Activated naive CD4-positive, alpha-beta T cell treated with anti-CD3 and anti-CD28 coated beads, Interleukin-2, amount 10 ng/mL, durations not matched to agents 7 days and 5 days (primary cell): Measurements from ENCODE around the gene SHB.
A peak's percentile ranks its signal among the peaks of the same experiment; 100 is the strongest.

Experiments used
- CTCF ChIA-PET: fragments of 350-600 bp; sonication (Branson Sonifier 250); formaldehyde crosslinking; loops from one replicate; lab custom pipeline; 2021; ENCODE audit warnings: antibody characterized with exemption; lab: Charles Lee
- DNase-seq: peaks from one replicate; pipeline ENCODE4 v3.0.0-alpha.2; 2020
- H3K27ac Mint-ChIP-seq: one replicate; pipeline ENCODE4 v1.8.0; 2021; ENCODE audit warnings: mild to moderate bottlenecking, moderate library complexity, mixed read lengths
- H3K27me3 Mint-ChIP-seq: one replicate; pipeline ENCODE4 v1.8.0; 2021; ENCODE audit warnings: mild to moderate bottlenecking, mixed read lengths
- H3K36me3 Mint-ChIP-seq: one replicate; pipeline ENCODE4 v1.8.0; 2021; ENCODE audit warnings: mixed read lengths
- H3K4me1 Mint-ChIP-seq: one replicate; pipeline ENCODE4 v1.8.0; 2021; ENCODE audit warnings: mixed read lengths
- H3K4me3 Mint-ChIP-seq: one replicate; pipeline ENCODE4 v1.8.0; 2021; ENCODE audit warnings: mild to moderate bottlenecking, moderate library complexity, mixed read lengths
- H3K9me3 Mint-ChIP-seq: one replicate; pipeline ENCODE4 v1.8.0; 2021; ENCODE audit warnings: mixed read lengths

Gene SHB

DNA sequence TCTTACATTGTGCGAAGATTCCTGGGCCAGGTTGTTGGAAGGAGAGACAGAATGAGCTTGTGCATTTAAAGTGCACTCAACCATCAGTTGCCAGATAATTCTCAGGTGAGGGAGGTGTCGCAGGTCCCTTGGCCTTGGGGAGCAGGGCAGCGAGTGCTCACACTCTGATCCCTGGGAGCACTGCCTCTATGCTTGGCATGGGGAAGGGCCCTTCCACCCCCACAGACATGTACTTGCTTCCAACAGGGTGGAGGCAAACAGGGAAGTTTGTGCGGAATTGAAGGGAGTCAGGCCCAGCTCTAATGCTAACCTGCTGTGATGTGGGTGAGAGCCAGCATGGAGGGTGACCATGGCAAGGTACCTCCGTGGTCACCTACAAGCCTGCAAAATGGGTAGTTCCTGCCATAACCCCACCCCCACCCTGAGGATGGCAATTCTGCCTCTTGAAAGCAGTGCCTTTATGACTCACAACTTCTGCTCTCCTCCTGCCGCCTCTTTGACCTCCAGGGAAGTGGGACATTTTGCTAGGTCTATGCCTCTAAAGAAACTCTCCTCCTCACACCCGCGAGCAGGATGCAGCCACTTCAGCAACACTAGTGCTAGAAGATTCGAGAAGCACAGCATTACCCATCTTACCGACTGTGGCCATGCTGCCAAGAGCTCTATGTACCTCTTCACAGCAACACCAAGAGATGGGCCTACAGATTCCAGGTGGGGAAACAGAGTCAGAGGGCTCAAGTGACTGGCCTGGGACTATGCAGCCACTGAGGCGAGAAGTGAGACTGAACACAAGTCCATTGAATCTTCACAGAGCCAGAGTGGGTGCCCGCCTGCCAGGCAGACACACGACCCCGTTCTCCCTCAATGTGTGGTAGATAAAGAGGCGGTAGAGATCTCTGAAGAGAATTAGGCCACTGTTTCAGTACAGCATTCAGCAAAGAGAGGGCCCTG, 143.0 kb downstream of the SHB start:
- Mint-ChIP-seq H3K4me1 (peaks cover 7% of the 10 kb centered on the region), H3K27ac (no peak overlapping the region), H3K36me3 (no peaks in the 10 kb centered on the region), H3K27me3 (peaks cover 4% of the 10 kb centered on the region), H3K9me3 (no peaks in the 10 kb centered on the region), H3K4me3 (no peak overlapping the region)
- DNase-seq, result no peak
- CTCF ChIA-PET, result interaction anchor here (0.8 kb wide), 1 partner anchor 12 kb away, joined by 3 read pairs; no protein-coding TSS in a partner anchor

DNA sequence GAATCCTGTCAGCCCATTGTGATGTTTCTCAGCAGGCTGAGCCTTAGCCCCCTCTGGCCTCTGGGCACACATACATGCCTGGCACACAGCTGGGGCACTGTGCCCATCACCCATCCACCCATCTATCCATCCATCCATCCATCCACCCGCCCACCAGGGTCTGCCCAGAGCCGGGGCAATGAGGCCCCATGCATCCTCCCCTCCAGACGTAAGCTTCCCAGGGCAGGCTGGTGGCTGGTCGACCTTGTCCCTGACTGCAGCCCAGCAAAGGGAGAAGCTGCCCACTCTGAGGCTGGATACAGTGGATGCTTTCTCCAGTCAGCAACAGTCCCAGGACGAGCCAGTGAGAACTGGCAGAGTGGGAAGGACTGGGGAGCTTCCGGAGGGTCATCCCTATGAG, 144.0 kb downstream of the SHB start:
- Mint-ChIP-seq H3K9me3 (no peaks in the 10 kb centered on the region), H3K4me1 (peaks cover 7% of the 10 kb centered on the region), H3K27ac (no peak overlapping the region), H3K27me3 (peaks cover 6% of the 10 kb centered on the region), H3K36me3 (no peaks in the 10 kb centered on the region), H3K4me3 (no peak overlapping the region)
- DNase-seq, result no peak
- CTCF ChIA-PET, result interaction anchor here (2.0 kb wide), 1 partner anchor 11 kb away, joined by 11 read pairs; no protein-coding TSS in a partner anchor

DNA sequence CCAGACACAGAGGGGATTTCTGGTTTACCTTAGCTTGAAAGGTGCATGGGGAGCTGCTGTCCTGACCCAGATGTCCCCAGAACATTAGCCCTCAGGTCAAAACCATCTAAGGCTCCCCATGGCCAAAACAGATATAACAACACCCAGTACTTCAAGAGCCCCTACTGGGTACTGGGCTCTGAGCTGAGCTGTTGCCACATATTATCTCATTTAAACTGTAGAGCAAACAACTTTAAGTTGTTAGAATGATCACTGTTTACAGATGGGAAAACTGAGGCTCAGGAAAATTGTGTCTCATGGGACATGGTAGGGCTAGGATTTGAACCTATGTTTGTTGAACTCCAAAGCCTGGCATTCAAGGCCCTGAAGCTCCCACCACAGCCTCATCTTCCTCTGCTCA, 144.5 kb downstream of the SHB start:
- peaks cover 6% of the 10 kb centered on the region for H3K27me3 Mint-ChIP-seq
- no peaks in the 10 kb centered on the region for H3K9me3 Mint-ChIP-seq
- H3K36me3 Mint-ChIP-seq, result no peaks in the 10 kb centered on the region
- H3K27ac Mint-ChIP-seq, result no peak overlapping the region
- no peak overlapping the region for H3K4me3 Mint-ChIP-seq
- no peak for DNase-seq
- peaks cover 5% of the 10 kb centered on the region for H3K4me1 Mint-ChIP-seq
- CTCF ChIA-PET, result interaction anchor here (2.0 kb wide), 1 partner anchor 11 kb away, joined by 11 read pairs; no protein-coding TSS in a partner anchor

DNA sequence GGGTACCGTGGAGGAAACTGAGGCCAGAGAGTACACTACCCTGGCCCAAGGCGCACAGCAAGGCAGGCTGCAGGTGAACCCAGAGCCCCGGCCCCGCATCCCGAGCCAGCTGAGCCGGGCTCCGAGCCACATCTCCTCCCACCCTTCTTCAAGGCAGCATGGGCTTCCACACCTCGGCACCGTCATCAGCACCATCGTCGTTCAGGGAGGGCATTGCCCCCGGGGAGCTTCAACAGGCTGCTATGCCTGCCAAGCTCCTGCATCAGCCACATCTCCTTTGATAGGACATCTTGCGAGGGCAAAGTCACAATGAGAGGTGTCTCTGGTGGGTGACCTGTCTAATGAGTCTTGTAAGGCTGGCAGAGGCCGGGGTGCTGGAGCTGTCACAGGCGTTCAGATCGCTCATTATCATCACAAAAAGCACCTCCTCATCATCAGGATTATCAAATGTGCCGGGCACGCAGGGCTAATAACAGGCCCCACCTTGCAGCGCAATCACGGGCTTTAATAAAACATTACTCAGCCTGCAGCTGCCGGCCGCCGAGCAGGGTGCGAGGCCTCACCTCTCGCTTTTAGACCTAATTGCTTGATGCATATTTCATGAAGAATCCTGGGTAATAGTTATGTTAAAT, 145.1 kb downstream of the SHB start:
- no peaks in the 10 kb centered on the region for H3K36me3 Mint-ChIP-seq
- no peaks in the 10 kb centered on the region for H3K9me3 Mint-ChIP-seq
- CTCF ChIA-PET, result interaction anchor here (2.0 kb wide), 1 partner anchor 10 kb away, joined by 11 read pairs; no protein-coding TSS in a partner anchor
- H3K27me3 Mint-ChIP-seq, result peaks cover 6% of the 10 kb centered on the region
- H3K4me1 Mint-ChIP-seq, result no peaks in the 10 kb centered on the region
- no peak overlapping the region for H3K27ac Mint-ChIP-seq
- no peak overlapping the region for H3K4me3 Mint-ChIP-seq
- DNase-seq, result no peak

DNA sequence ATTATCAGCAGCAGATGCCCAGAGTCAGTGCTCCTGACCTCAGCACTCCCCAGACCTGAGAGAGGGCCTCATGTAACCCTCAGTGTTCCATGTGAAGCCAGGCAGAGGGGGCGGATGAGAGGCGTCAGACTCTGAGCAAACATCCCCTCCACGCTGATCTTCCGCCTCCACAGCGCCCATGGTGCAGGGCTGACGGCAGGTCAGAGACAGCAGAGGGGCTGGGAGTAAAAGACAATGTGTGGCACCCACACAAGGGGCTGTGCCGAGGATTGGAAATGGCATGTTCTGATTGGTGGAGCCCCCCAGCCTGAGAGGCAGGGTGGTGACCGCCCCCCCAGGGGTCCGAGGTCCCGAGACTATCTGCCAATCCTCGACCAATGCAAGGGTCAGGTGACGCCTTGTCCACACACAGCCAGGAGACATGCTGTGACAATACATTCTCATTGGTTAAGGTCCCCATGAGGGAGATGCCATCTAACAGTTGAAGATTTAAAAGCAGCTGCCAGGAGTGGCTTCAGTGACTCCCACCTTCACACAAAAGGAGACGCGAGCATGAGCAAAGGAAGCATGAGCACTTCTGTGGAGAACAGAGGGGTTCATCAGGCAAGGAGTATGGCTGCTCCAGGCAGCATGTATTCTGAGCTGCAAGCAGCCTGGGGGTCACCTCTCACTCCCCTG, 145.8 kb downstream of the SHB start:
- Mint-ChIP-seq H3K27ac (no peak overlapping the region), H3K4me3 (no peak overlapping the region), H3K4me1 (no peaks in the 10 kb centered on the region), H3K9me3 (no peaks in the 10 kb centered on the region), H3K27me3 (peaks cover 6% of the 10 kb centered on the region), H3K36me3 (no peaks in the 10 kb centered on the region)
- CTCF ChIA-PET, result interaction anchor here (1.7 to 2.0 kb wide), 2 partner anchors 10 kb away, joined by 5 to 11 read pairs; no protein-coding TSS in a partner anchor
- no peak for DNase-seq

DNA sequence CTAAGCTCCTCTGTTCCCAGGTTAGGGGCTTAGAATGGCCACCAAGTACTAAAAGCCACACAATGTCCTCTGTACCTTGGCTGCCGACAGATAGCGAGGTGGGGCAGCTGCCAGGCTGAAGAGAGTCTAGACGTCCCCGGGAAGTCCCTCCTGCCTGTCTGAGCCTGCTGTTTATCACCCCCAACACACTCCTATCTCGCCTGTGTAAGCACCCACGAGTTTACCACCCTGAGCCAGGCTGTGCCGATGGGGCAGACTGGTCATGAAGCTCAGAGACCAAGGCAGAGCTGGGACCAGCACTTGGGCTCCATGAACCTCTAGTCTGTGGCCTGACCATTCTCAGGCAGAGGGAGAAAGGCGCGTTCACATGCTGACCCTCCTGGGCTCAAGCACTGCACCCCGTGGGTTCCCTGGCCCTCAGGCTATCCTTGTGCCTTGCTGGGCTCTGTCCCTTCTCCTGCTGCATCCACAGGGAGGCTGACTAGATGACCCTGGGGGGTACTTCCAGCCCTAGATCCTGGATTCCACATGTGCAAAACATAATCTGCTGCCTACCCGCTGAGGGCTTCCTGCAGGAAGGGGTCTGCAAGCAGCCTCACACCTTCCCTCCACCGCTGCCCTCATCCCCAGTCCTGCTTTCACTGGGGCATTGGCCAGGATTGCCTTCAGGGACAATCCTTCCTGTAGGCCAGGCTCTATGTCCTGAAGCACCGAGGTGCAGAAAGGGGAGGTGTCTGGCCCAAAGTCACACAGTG, 146.5 kb downstream of the SHB start:
- Mint-ChIP-seq H3K9me3 (no peaks in the 10 kb centered on the region), H3K27ac (no peak overlapping the region), H3K27me3 (peaks cover 3% of the 10 kb centered on the region), H3K4me1 (no peaks in the 10 kb centered on the region), H3K36me3 (no peaks in the 10 kb centered on the region), H3K4me3 (no peak overlapping the region)
- CTCF ChIA-PET, result interaction anchor here (1.7 kb wide), 1 partner anchor 9 kb away, joined by 5 read pairs; no protein-coding TSS in a partner anchor
- no peak for DNase-seq

DNA sequence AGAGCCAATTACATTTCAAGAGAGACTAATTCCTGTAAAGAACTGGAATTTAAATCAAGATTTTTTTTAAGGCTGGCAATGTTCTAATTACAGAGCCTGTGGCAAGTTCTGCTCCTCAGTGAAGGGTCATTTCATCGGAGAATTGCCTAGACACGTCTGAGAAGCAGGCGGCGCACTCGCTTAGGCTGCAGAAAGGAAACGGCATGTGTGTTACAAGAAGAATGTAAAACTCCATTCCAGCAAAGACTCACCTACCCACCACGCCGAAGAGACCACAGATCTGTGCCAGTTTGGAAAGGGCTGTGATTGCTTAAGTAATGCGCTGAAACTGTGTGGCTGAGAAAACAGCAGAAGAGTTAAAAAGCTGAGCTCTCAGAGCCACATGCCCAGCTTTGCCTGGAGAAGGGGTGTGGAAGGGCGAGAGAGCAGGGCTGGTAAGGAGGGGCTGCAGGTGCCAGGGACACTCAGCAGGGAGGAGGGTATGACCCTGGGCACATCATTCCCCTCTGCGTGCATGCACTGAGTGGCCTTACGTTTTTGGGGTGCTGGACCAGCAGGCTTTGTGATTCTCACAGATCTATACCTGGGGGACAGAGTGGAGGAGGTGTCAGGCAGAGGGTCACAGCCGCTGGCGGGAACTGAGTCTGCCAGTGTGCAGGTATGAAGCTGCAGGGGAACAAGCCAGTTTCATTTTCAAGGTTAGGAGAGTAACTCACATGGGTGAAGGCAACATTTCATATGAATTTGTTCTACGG, 147.3 kb downstream of the SHB start:
- H3K4me3 Mint-ChIP-seq, result no peak overlapping the region
- H3K9me3 Mint-ChIP-seq, result no peaks in the 10 kb centered on the region
- CTCF ChIA-PET, result interaction anchor here (1.7 kb wide), 1 partner anchor 8 kb away, joined by 5 read pairs; no protein-coding TSS in a partner anchor
- H3K4me1 Mint-ChIP-seq, result no peaks in the 10 kb centered on the region
- H3K27ac Mint-ChIP-seq, result no peak overlapping the region
- H3K36me3 Mint-ChIP-seq, result no peaks in the 10 kb centered on the region
- peaks cover 3% of the 10 kb centered on the region for H3K27me3 Mint-ChIP-seq
- no peak for DNase-seq

DNA sequence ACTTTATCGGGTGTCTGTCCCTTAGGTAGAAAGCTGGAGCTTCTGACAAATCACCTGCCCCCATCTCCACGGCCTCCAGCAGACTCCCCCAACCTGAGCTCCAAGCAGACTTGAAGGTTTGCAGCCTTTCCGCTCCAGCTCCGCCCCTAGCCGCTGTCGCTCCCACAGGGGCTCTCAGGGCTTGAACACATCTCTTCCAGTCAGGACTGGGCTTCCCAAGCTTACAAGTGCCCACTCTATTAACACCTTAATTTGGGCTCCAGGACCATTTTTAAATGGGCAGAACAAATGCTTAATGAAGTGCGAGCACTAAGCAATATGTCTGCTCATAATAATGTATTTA, 147.9 kb downstream of the SHB start:
- DNase-seq, result no peak
- H3K9me3 Mint-ChIP-seq, result no peaks in the 10 kb centered on the region
- peaks cover 3% of the 10 kb centered on the region for H3K27me3 Mint-ChIP-seq
- no peaks in the 10 kb centered on the region for H3K4me1 Mint-ChIP-seq
- H3K36me3 Mint-ChIP-seq, result no peaks in the 10 kb centered on the region
- H3K4me3 Mint-ChIP-seq, result no peak overlapping the region
- CTCF ChIA-PET, result interaction anchor here (1.7 kb wide), 1 partner anchor 7 kb away, joined by 5 read pairs; no protein-coding TSS in a partner anchor
- no peak overlapping the region for H3K27ac Mint-ChIP-seq

DNA sequence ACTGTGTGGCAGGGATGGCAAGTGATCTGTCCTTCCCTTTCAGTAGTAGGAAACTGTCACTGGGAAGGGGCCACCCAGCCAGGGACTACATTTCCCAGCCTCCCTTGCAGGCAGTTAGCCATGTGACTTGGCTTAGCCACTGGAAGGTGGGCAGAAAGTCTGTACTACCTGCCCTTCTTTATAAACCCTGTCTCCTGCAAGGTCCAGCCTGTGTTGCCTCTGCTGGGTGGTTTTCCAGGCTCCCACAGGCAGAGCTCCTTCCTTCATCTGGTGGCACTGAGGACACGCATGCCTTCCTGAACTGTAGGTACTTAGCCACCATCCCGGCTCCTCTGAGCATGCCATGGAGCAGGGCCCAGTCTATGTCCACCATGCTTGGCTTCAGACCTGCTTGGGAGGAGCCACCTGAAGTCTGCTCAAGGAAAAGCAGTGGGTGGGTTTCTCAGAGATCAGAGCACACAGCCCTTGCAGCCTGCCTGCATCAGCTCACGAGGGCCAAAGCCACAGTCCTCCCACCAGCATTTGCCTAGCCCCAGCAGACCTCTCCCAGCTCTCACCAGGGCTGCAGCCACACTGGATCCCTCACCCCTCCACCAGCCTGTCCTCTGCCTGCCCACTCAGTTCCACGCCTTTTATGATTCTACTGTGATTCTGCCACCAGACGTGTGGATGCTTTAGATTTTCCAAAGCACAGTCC, 148.4 kb downstream of the SHB start:
- peak; percentile 48 for DNase-seq
- Mint-ChIP-seq H3K27ac (no peak overlapping the region), H3K9me3 (no peaks in the 10 kb centered on the region), H3K4me3 (no peak overlapping the region), H3K27me3 (peaks cover 3% of the 10 kb centered on the region), H3K36me3 (no peaks in the 10 kb centered on the region), H3K4me1 (no peaks in the 10 kb centered on the region)
- CTCF ChIA-PET, result no interaction called here

DNA sequence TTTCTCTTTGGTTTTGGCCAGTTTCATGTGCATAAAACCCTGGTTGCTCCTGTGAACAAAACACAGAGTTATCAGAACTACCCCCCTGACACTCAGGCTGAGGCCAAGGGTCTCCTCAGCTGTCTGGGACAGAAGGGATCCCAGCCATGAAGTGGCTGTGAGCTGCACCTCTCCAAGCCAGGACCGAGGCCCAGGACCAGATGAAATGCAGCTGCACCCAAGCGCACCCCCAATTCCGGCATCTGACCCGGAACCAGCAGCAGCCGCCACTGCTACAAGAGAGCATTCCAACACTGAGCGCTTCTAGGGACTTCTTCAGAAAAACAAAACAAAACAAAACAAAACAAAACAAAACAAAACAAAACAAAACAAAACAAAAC, 149.1 kb downstream of the SHB start:
- Mint-ChIP-seq H3K36me3 (no peaks in the 10 kb centered on the region), H3K4me3 (no peak overlapping the region), H3K4me1 (no peaks in the 10 kb centered on the region), H3K27me3 (peaks cover 3% of the 10 kb centered on the region), H3K9me3 (no peaks in the 10 kb centered on the region), H3K27ac (no peak overlapping the region)
- no peak for DNase-seq
- CTCF ChIA-PET, result no interaction called here

DNA sequence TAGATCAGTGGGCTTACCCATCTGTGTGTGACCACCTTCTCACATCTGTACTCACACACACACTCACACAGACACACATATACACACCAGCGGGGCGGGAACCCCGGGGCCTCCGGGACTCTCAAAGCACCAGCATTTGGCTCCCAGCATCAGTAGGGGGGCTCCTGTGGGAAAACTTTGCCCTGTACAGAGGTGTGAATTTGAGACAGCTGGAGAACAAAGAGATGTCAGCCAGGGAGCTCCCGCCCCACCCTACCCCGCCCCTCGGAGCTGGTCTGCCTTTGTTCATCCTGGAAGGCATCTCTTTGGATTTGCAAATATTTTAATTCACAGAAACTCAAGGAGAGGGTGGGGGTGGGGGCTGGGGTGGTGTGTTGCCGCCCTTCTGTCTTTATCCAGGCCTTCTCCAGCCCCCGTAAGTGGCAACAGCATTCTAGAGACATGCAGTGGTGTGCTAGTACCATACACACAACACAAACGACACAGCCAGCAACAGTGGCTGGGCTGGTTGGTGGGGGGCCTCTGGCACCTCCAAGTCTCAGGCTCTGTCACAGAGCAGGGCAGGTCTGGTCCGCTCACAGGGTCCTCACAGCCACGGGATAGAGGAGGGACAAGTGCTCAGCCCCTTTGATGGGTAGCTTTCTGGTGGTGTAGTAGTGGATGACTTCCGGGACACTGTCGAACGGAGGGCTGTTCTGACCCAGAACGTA, 149.6 kb downstream of the SHB start:
- Mint-ChIP-seq H3K4me1 (no peaks in the 10 kb centered on the region), H3K27ac (no peak overlapping the region), H3K4me3 (no peak overlapping the region), H3K27me3 (peaks cover 3% of the 10 kb centered on the region), H3K36me3 (no peaks in the 10 kb centered on the region), H3K9me3 (no peaks in the 10 kb centered on the region)
- CTCF ChIA-PET, result interaction anchor here (1.2 kb wide), 1 partner anchor 240 kb away, joined by 3 read pairs; no protein-coding TSS in a partner anchor
- DNase-seq, result no peak

DNA sequence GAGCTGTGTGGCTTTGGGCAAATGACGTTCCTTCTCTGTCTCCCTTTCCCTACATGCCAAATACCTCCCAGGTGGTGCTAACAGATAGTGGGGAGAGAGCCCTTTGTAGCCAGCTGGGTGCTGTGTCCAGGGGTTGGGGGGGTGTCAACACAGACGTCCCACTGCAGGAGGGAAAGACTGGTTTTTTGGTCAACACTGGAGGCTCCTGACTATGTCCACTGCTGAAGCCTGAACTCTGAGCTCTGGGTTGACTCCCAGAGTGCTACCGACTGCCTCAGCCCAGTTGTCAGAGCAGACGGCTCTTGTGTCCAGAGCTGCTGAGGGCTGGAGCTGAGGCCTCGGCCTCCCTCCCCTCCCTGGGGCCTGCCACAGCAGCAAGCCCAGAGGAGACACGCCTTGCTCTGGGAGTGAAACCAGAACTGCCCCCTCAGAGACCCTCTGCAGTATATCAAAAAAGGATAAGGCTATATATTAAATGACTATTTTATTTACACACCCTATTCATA, 150.3 kb downstream of the SHB start:
- H3K4me1 Mint-ChIP-seq, result no peaks in the 10 kb centered on the region
- no peak overlapping the region for H3K27ac Mint-ChIP-seq
- no peaks in the 10 kb centered on the region for H3K36me3 Mint-ChIP-seq
- H3K9me3 Mint-ChIP-seq, result no peaks in the 10 kb centered on the region
- CTCF ChIA-PET, result interaction anchor here (1.2 kb wide), 1 partner anchor 241 kb away, joined by 3 read pairs; no protein-coding TSS in a partner anchor
- H3K27me3 Mint-ChIP-seq, result peaks cover 3% of the 10 kb centered on the region
- no peak for DNase-seq
- no peak overlapping the region for H3K4me3 Mint-ChIP-seq
